Measurements from ENCODE around the gene SCMH1.

DNA sequence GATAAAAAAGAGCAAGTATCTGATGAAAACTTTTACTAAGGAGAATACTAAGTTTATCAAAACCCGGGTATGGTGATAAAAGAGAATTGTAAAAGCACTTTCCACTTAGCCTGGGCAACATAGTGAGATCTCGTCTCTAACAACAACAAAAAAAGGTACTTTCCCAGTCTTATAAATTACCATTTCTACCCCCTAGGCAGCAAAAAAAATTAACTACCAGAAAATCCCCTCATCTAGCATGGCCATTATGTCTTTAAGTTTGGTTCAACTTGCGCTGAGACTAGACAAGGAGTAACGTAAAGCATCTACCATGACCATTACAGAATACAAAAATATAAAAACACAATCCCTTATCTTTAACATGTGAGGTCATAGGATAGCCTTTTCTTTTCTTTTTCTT, 141.9 kb downstream of the SCMH1 start:
- TF ChIP-seq, protein P1, sequence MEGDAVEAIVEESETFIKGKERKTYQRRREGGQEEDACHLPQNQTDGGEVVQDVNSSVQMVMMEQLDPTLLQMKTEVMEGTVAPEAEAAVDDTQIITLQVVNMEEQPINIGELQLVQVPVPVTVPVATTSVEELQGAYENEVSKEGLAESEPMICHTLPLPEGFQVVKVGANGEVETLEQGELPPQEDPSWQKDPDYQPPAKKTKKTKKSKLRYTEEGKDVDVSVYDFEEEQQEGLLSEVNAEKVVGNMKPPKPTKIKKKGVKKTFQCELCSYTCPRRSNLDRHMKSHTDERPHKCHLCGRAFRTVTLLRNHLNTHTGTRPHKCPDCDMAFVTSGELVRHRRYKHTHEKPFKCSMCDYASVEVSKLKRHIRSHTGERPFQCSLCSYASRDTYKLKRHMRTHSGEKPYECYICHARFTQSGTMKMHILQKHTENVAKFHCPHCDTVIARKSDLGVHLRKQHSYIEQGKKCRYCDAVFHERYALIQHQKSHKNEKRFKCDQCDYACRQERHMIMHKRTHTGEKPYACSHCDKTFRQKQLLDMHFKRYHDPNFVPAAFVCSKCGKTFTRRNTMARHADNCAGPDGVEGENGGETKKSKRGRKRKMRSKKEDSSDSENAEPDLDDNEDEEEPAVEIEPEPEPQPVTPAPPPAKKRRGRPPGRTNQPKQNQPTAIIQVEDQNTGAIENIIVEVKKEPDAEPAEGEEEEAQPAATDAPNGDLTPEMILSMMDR (IDR thresholded peaks at IDR 0.05) = no peak
- TF ChIP-seq POLR2A (IDR thresholded peaks at IDR 0.05) = no peak
